Mononuclear cell (primary cell): Measurements from ENCODE around the gene CORIN. TPM values are rescaled to one million over a fixed set of nuclear protein-coding genes. Genes with fewer than 3 reads are reported as not detected.

Experiments used
- H3K27me3 ChIP-seq: 2 replicates; pipeline ENCODE4 v1.6.0; 2011; ENCODE audit warnings: low read length, control low read depth; ENCODE audit not compliant: insufficient read depth
- H3K4me1 ChIP-seq: 2 replicates; pipeline ENCODE4 v1.5.1; 2011; ENCODE audit warnings: mild to moderate bottlenecking, low read length, control low read depth; ENCODE audit not compliant: insufficient read depth
- H3K4me3 ChIP-seq: 2 replicates; pipeline ENCODE4 v1.5.1; 2011; ENCODE audit warnings: mild to moderate bottlenecking, low read length, moderate library complexity
- H3K9me3 ChIP-seq: 2 replicates; pipeline ENCODE4 v1.5.1; 2011; ENCODE audit warnings: low read depth, mild to moderate bottlenecking, control low read depth, low read length
- total RNA-seq: library from RNA; depleted of rRNA; stranded (reverse); fragments of >200 nt; gene quantifications from one replicate; pipeline ENCODE4 v1.2.3, GENCODE V29; 2012

Gene CORIN
- total RNA-seq, 1 donor, result 0.10 TPM

DNA sequence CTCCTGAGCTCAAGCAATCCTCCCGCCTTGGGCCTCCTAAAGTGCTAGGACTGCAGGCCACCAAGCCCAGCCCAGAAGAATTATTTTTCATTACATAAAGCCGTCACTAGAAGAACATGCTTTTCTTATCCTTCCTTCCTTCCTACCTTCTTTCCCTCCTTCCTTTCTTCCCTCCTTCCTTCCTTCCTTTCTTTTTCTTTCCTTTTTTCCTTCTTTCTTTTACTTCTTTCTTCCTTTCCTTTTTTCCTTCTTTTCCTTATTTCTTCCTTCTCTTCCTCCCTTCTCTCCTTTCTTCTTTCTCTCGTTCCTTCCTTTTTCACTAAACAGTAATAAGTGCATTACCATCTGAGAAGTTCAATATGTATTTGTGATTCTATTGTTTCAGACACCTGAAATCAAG, 231.4 kb downstream of the CORIN start:
- no peaks in the 10 kb centered on the region for H3K4me1 ChIP-seq
- H3K27me3 ChIP-seq, result no peaks in the 10 kb centered on the region
- no peaks in the 10 kb centered on the region for H3K9me3 ChIP-seq
- no peak overlapping the region for H3K4me3 ChIP-seq

- Histone ChIP-seq H3K27me3 (no peaks in the 10 kb centered on the region), H3K4me1 (no peaks in the 10 kb centered on the region), H3K9me3 (no peaks in the 10 kb centered on the region), H3K4me3 (no peak overlapping the region)
Observed at GRCh38 chr4:47598896-47599295, 239.0 kb downstream of the CORIN start.

DNA sequence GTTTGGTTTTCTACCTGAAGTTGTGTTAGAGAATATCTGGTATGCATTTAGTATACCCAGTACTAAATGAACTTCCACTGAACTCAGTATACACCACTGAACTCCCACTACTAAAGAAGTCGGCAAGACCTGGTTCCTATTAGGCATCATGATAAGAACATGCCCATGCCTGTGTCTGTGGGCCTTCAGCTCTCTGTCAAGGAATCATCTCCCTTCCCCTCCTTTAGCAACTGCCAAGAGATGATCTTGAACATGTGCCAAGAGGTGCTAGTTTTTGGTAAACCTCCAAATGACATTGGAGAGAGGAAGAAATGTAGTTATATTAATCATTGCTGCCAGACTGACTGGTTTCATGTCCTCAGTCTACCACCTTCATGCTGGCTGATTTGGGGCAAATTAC, 239.5 kb downstream of the CORIN start:
- Histone ChIP-seq H3K9me3 (no peaks in the 10 kb centered on the region), H3K4me1 (no peaks in the 10 kb centered on the region), H3K4me3 (no peak overlapping the region), H3K27me3 (no peaks in the 10 kb centered on the region)

DNA sequence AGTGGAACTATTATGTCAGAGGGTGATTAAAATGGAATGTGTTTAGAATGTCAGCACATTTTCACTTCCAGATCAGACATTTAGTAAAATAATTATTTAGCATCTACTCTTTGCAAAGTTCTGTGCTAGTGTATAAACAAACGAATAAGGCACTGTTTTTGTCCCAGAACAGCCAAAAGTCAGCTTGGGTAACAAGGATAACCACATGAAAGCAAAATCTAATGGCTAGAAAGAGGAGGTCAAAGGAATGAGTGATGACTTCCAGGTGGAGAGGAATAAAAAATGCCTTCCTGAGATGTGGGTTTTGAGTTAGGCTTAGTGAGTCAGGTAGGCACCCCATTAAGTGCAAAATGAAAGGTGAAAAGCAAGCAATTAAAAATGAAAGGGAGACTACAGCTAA, 240.2 kb downstream of the CORIN start:
- no peaks in the 10 kb centered on the region for H3K27me3 ChIP-seq
- no peak overlapping the region for H3K4me3 ChIP-seq
- no peaks in the 10 kb centered on the region for H3K9me3 ChIP-seq
- no peaks in the 10 kb centered on the region for H3K4me1 ChIP-seq

GRCh38 chr4:47590325-47590724, 247.5 kb downstream of the CORIN start:
- H3K4me3 ChIP-seq, result no peak overlapping the region
- H3K27me3 ChIP-seq, result no peaks in the 10 kb centered on the region
- no peaks in the 10 kb centered on the region for H3K4me1 ChIP-seq
- H3K9me3 ChIP-seq, result no peaks in the 10 kb centered on the region

DNA sequence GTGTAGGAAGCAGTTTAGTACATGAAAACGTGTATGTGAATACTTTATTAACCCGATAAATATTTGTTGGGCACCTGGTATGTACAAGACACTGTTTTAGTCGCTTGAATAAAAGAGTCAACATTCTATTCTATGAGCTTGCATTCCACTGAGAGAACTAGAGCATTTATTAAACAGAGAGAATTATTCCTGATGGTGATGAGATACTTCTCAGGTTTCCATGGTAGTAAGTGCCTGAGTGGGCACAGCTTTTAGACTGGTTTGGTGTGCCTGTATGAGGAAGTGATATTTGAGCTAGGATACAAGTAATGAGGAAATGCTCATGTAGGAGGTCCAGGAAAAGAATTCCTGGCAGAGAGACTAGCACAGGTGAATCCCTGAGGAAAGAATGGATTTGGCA, 258.6 kb downstream of the CORIN start:
- no peaks in the 10 kb centered on the region for H3K9me3 ChIP-seq
- no peaks in the 10 kb centered on the region for H3K4me1 ChIP-seq
- H3K27me3 ChIP-seq, result no peaks in the 10 kb centered on the region
- no peak overlapping the region for H3K4me3 ChIP-seq

DNA sequence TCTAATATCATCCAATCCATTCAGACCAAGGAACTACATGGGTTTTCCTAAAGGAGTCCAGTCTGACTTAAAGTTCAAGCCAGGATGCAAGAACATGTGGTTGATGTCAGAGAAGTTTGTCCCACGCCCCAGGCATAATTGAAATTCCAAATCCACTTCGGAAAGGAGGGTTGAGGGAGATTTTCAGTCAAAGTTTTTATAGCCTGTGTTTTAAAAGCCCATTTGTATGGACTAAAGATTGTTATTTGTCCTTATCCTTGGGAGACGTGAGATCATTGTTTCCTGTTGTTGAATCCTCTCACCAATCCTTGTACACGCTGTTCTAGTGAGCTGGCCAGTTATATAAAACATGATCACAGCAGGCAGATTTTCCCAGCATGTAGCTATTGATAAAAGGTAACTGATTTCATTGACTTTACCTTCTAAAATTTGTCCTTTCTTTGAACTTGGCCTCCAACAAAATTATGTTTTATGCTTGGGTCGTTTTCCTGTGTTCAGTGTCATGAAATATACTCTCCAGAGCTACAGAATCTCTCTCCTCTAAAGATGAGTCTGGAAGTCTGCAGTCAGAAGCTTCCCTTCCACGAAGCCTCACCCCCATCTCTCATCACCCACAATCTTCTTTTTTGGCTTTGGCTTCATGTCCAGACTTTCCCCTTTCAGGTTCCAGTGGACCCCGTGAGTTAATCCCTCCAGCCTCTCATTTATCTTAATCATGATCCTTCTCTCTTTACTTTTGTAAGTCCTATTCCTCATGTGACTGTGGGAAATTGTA, 259.9 kb downstream of the CORIN start:
- H3K27me3 ChIP-seq, result no peaks in the 10 kb centered on the region
- H3K4me3 ChIP-seq, result no peak overlapping the region
- H3K4me1 ChIP-seq, result no peaks in the 10 kb centered on the region

GRCh38 chr4:47572981-47573380, 264.9 kb downstream of the CORIN start:
- Histone ChIP-seq H3K9me3 (no peaks in the 10 kb centered on the region), H3K4me3 (no peak overlapping the region)

More for the DNA sequence above, 259.9 kb downstream of the CORIN start:
- no peaks in the 10 kb centered on the region for H3K9me3 ChIP-seq

GRCh38 chr4:47570816-47571215, 267.1 kb downstream of the CORIN start:
- Histone ChIP-seq H3K4me3 (no peak overlapping the region), H3K9me3 (no peaks in the 10 kb centered on the region), H3K27me3 (no peaks in the 10 kb centered on the region), H3K4me1 (no peaks in the 10 kb centered on the region)

More at GRCh38 chr4:47572981-47573380, 264.9 kb downstream of the CORIN start:
- Histone ChIP-seq H3K27me3 (no peaks in the 10 kb centered on the region), H3K4me1 (no peaks in the 10 kb centered on the region)

GRCh38 chr4:47567511-47567910, 270.4 kb downstream of the CORIN start:
- H3K9me3 ChIP-seq, result no peaks in the 10 kb centered on the region
- no peaks in the 10 kb centered on the region for H3K4me1 ChIP-seq
- no peaks in the 10 kb centered on the region for H3K27me3 ChIP-seq
- H3K4me3 ChIP-seq, result no peak overlapping the region

DNA sequence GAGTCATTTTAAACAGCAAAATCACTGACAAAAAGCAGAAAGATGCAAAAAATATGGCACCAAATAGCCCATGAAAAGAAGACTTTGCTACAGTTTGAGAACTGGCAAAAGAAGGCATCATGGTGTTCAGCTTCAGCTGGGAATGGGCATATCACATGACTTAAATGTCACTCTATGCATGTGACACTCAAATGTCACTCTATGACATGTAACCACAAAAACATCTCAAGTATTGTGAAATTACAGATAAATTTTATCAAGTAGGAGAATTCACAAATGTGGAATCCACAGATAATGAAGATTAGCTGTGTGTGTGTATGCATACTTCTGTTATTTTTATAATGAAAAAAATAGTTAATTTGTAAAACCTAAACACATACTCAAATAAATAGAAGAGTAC, 270.9 kb downstream of the CORIN start:
- Histone ChIP-seq H3K4me1 (no peaks in the 10 kb centered on the region), H3K4me3 (no peak overlapping the region), H3K9me3 (no peaks in the 10 kb centered on the region), H3K27me3 (no peaks in the 10 kb centered on the region)

- Histone ChIP-seq H3K4me3 (no peak overlapping the region), H3K4me1 (no peaks in the 10 kb centered on the region), H3K9me3 (no peaks in the 10 kb centered on the region), H3K27me3 (no peaks in the 10 kb centered on the region)
Observed at GRCh38 chr4:47566566-47566965, 271.3 kb downstream of the CORIN start.

- no peaks in the 10 kb centered on the region for H3K27me3 ChIP-seq
- H3K4me3 ChIP-seq, result no peak overlapping the region
- H3K9me3 ChIP-seq, result no peaks in the 10 kb centered on the region
- H3K4me1 ChIP-seq, result no peaks in the 10 kb centered on the region
Observed at GRCh38 chr4:47562297-47562696, 275.6 kb downstream of the CORIN start.

GRCh38 chr4:47561331-47561730, 276.5 kb downstream of the CORIN start:
- Histone ChIP-seq H3K27me3 (no peaks in the 10 kb centered on the region), H3K4me1 (no peaks in the 10 kb centered on the region), H3K4me3 (no peak overlapping the region), H3K9me3 (no peaks in the 10 kb centered on the region)

DNA sequence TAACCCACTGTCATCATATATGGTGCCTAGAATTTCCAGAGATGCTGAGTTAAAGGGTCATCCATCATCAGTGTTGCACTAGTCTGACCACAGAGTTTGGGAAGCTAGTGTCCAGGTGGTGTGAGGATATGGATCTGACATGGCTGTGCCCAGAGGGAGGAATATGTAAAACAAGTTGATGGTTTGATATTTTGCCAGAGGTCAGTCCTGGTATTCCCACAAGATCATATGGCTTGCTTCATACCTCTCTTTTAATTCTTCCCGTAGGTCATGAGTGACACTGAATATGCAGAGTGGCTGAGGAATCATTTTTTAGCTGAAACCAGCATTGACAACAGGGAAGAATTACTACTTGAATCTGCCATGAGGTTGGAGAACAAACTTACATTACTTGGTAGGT, 277.2 kb downstream of the CORIN start:
- no peaks in the 10 kb centered on the region for H3K9me3 ChIP-seq
- H3K4me1 ChIP-seq, result no peaks in the 10 kb centered on the region
- no peak overlapping the region for H3K4me3 ChIP-seq
- H3K27me3 ChIP-seq, result no peaks in the 10 kb centered on the region

GRCh38 chr4:47557255-47557654, 280.6 kb downstream of the CORIN start:
- H3K4me1 ChIP-seq, result no peaks in the 10 kb centered on the region
- H3K9me3 ChIP-seq, result no peaks in the 10 kb centered on the region
- no peak overlapping the region for H3K4me3 ChIP-seq
- H3K27me3 ChIP-seq, result no peaks in the 10 kb centered on the region
